ENCODE measurements around the gene KRT27.

KRT27 gene

GRCh38 chr17:40801157-40801556, 18.8 kb upstream of the KRT27 start:
- TF ChIP-seq CTCF (IDR thresholded peaks at IDR 0.05), result no peak

- TF ChIP-seq CTCF (IDR thresholded peaks at IDR 0.05), result no peak
These were observed 18.0 kb upstream of the KRT27 start for GRCh38 chr17:40800381-40800780.

GRCh38 chr17:40799859-40800258, 17.5 kb upstream of the KRT27 start, which contains the start of gene KRT28:
KRT28 (minus strand) TSS chr17:40799959; CDS start chr17:40799893, 66 bp downstream.
- no peak for TF ChIP-seq CTCF (IDR thresholded peaks at IDR 0.05)

- TF ChIP-seq CTCF (IDR thresholded peaks at IDR 0.05), result no peak
These were observed 14.5 kb upstream of the KRT27 start for GRCh38 chr17:40796846-40797245.

- no peak for TF ChIP-seq CTCF (IDR thresholded peaks at IDR 0.05)
These were observed 12.8 kb upstream of the KRT27 start for GRCh38 chr17:40795019-40795667.

- no peak for TF ChIP-seq CTCF (IDR thresholded peaks at IDR 0.05)
These were observed 12.1 kb upstream of the KRT27 start for GRCh38 chr17:40794466-40794865.

- TF ChIP-seq CTCF (IDR thresholded peaks at IDR 0.05), result no peak
These were observed 11.5 kb upstream of the KRT27 start for GRCh38 chr17:40793832-40794231.

Measured in LNCAP (cell line).